Body of pancreas (tissue), 4 donors: ENCODE results near the gene TSKS. TPM values are rescaled to one million over a fixed set of nuclear protein-coding genes. Genes with fewer than 3 reads are reported as not detected.

ENCODE experiments used
- ATAC-seq: fragments of 150-250 bp; one replicate; pipeline ENCODE4 v1.9.1; 2016
- DNase-seq, 4 donors: peaks; one replicate each; pipeline ENCODE4 v3.0.0-alpha.2; 2019
- H3K27ac ChIP-seq, 4 donors: fragments of 200-600 bp; sonication (generic); 1 replicate in 3 of 4; 2 replicates in 1 of 4; pipeline versions ENCODE4 v1.5.1 to v1.6.1; 2016 to 2019; ENCODE audit warnings: mild to moderate bottlenecking in 1 of 4, mixed read lengths in 1 of 4, moderate library complexity in 1 of 4
- H3K27me3 ChIP-seq, 2 donors: fragments of 200-600 bp; sonication (generic); one replicate each; pipeline ENCODE4 v1.6.0; 2016; ENCODE audit warnings: mild to moderate bottlenecking in 1 of 2
- H3K36me3 ChIP-seq, 2 donors: fragments of 200-600 bp; sonication (generic); replicated peaks in 1 of 2; 2 replicates each; pipeline ENCODE4 v1.5.1; 2016; ENCODE audit warnings: low read depth in 2 of 2; ENCODE audit not compliant: insufficient read depth in 1 of 2
- H3K4me1 ChIP-seq: fragments of 200-600 bp; sonication (generic); one replicate; pipeline ENCODE4 v1.6.0; 2016
- H3K4me3 ChIP-seq, 2 donors: fragments of 200-600 bp; sonication (generic); 1 replicate in 1 of 2; 2 replicates in 1 of 2; pipeline ENCODE4 v1.5.1; 2016 to 2019
- H3K9me3 ChIP-seq, 3 donors: fragments of 200-600 bp; sonication (generic); 1 replicate in 2 of 3; 2 replicates in 1 of 3; pipeline ENCODE4 v1.5.1; 2016
- CTCF ChIP-seq, 7 experiments: fragments of 450-650 bp in 4 of 7; fragments of 200-600 bp in 3 of 7; sonication (generic) in 3 of 7; IDR thresholded peaks; one replicate each; pipeline ENCODE4 v1.5.1; 2016 to 2019; ENCODE audit warnings: antibody characterized with exemption in 7 of 7
- POLR2A ChIP-seq, 3 donors: fragments of 450-650 bp; IDR thresholded peaks; one replicate each; pipeline ENCODE4 v1.6.1; 2016; ENCODE audit warnings: antibody characterized with exemption in 3 of 3, mild to moderate bottlenecking in 2 of 3
- WGBS, 2 donors: methylation state at CpG; one replicate each; pipeline ENCODE4 v1.1.5; 2017; 5-methylcytosine and 5-hydroxymethylcytosine counted together
- intact Hi-C: fragments of 100-400 bp; cut with DNase I; formaldehyde crosslinking; loops from one replicate; pipeline ENCODE4 v1.15.1; 2023
- total RNA-seq, 2 donors: library from RNA; depleted of rRNA; stranded (reverse); fragments of >200 nt; gene quantifications; one replicate each; pipeline ENCODE4 v1.1.0, GENCODE V29; 2016

The TSKS gene
- total RNA-seq, 2 donors from 2014 or later: 0.52 TPM; not detected in 1

GRCh38 chr19:49710372-49710951 lies 52.6 kb downstream of the TSKS start:
- no peaks in the 10 kb centered on the region for H3K9me3 ChIP-seq
- no peak overlapping the region for H3K4me3 ChIP-seq
- H3K27ac ChIP-seq: no peak overlapping the region
- 82 to 85% methylated on average over 20 of the region's 20 CpGs for WGBS, 2 donors
- TF ChIP-seq CTCF (IDR thresholded peaks at IDR 0.05) (no peak), POLR2A (IDR thresholded peaks at IDR 0.05) (no peak)
- ATAC-seq (no peak), DNase-seq (no peak)
- intact Hi-C loops: no loop called here
- H3K36me3 ChIP-seq: no peaks in the 10 kb centered on the region
- H3K4me1 ChIP-seq: no peaks in the 10 kb centered on the region
- H3K27me3 ChIP-seq: no peaks in the 10 kb centered on the region

- 78 to 80% methylated on average over 6 to 16 of the region's 16 CpGs for WGBS, 2 donors
- H3K27me3 ChIP-seq: peaks cover 0 to 6% of the 10 kb centered on the region in 2 donors
- no peaks in the 10 kb centered on the region for H3K4me1 ChIP-seq
- intact Hi-C loops: no loop called here
- TF ChIP-seq CTCF (IDR thresholded peaks at IDR 0.05) (no peak), POLR2A (IDR thresholded peaks at IDR 0.05) (no peak)
- no peak overlapping the region for H3K4me3 ChIP-seq
- no peaks in the 10 kb centered on the region for H3K9me3 ChIP-seq
- DNase-seq (no peak), ATAC-seq (no peak)
- no peaks in the 10 kb centered on the region for H3K36me3 ChIP-seq
- no peak overlapping the region for H3K27ac ChIP-seq
These were observed 57.2 kb downstream of the TSKS start for GRCh38 chr19:49705919-49706318.

- ATAC-seq: no peak
- TF ChIP-seq POLR2A (IDR thresholded peaks at IDR 0.05): no peak
- TF ChIP-seq CTCF (IDR thresholded peaks at IDR 0.05): no peak
- Histone ChIP-seq H3K36me3 (no peaks in the 10 kb centered on the region), H3K4me1 (no peaks in the 10 kb centered on the region), H3K27me3 (peaks cover 0 to 6% of the 10 kb centered on the region in 2 donors), H3K4me3 (no peak overlapping the region), H3K9me3 (no peaks in the 10 kb centered on the region), H3K27ac (no peak overlapping the region)
- intact Hi-C loops: no loop called here
- no peak for DNase-seq
- 82 to 84% methylated on average over 16 to 22 of the region's 22 CpGs for WGBS, 2 donors
These were observed 58.0 kb downstream of the TSKS start for GRCh38 chr19:49704888-49705642.

- no peak overlapping the region for H3K27ac ChIP-seq
- ATAC-seq (no peak), DNase-seq (no peak)
- H3K9me3 ChIP-seq: no peaks in the 10 kb centered on the region
- intact Hi-C loops: no loop called here
- peaks cover 0 to 6% of the 10 kb centered on the region in 2 donors for H3K27me3 ChIP-seq
- H3K4me1 ChIP-seq: no peaks in the 10 kb centered on the region
- H3K36me3 ChIP-seq: no peaks in the 10 kb centered on the region
- WGBS, 2 donors: 33 to 42% methylated on average over 23 to 37 of the region's 40 CpGs
- TF ChIP-seq POLR2A (IDR thresholded peaks at IDR 0.05) (no peak), CTCF (IDR thresholded peaks at IDR 0.05) (no peak)
- no peak overlapping the region for H3K4me3 ChIP-seq
These were observed 61.8 kb downstream of the TSKS start for GRCh38 chr19:49701271-49701786.
